Inflammatory macrophage (primary cell): ENCODE measurements around the gene NXPH2.
"Not testable (repeated sequence)": the region's sequence is repeated elsewhere in the genome, so short reads cannot be mapped to it uniquely, and the experiment has no call there.

Experiments used
- DNase-seq, 2 donors: peaks; one replicate each; pipeline ENCODE4 v3.0.0-alpha.2; 2020 to 2022

NXPH2 gene

GRCh38 chr2:138708682-138709241, 71.4 kb downstream of the NXPH2 start:
- no peak for DNase-seq

- DNase-seq = no peak
These were observed 72.7 kb downstream of the NXPH2 start for GRCh38 chr2:138707392-138708074.

- DNase-seq = no peak
These were observed 76.9 kb downstream of the NXPH2 start for GRCh38 chr2:138703242-138703641.

- DNase-seq = no peak
These were observed 79.5 kb downstream of the NXPH2 start for GRCh38 chr2:138700716-138701115.

GRCh38 chr2:138699421-138699820, 80.8 kb downstream of the NXPH2 start:
- no peak for DNase-seq

- DNase-seq = no peak
These were observed 81.8 kb downstream of the NXPH2 start for GRCh38 chr2:138698428-138698827.

- no peak for DNase-seq
These were observed 88.5 kb downstream of the NXPH2 start for GRCh38 chr2:138691667-138692066.

GRCh38 chr2:138689705-138690104, 90.5 kb downstream of the NXPH2 start:
- peak; percentile 21 to 72 for DNase-seq

GRCh38 chr2:138682163-138682562, 98.0 kb downstream of the NXPH2 start:
- no peak for DNase-seq

GRCh38 chr2:138677221-138677620, 103.0 kb downstream of the NXPH2 start:
- DNase-seq = no peak

- DNase-seq = no peak
These were observed 103.6 kb downstream of the NXPH2 start for GRCh38 chr2:138676619-138677021.

GRCh38 chr2:138671566-138671965, 108.6 kb downstream of the NXPH2 start:
- no peak for DNase-seq

- no peak for DNase-seq
These were observed 109.5 kb downstream of the NXPH2 start for GRCh38 chr2:138670734-138671133.

- no peak for DNase-seq
These were observed 114.3 kb downstream of the NXPH2 start for GRCh38 chr2:138665937-138666336.

GRCh38 chr2:138658187-138658894, 121.8 kb downstream of the NXPH2 start:
- no peak for DNase-seq

GRCh38 chr2:138654146-138654545, 126.0 kb downstream of the NXPH2 start:
- peak; percentile 8 to 18 for DNase-seq

GRCh38 chr2:138652378-138652777, 127.8 kb downstream of the NXPH2 start:
- no peak for DNase-seq

- DNase-seq = no peak
These were observed 130.6 kb downstream of the NXPH2 start for GRCh38 chr2:138649571-138649970.

- no peak for DNase-seq
These were observed 131.6 kb downstream of the NXPH2 start for GRCh38 chr2:138648606-138649005.

GRCh38 chr2:138644776-138645175, 135.4 kb downstream of the NXPH2 start:
- DNase-seq = not testable (repeated sequence)

- no peak for DNase-seq
These were observed 139.1 kb downstream of the NXPH2 start for GRCh38 chr2:138640921-138641676.

- no peak for DNase-seq
These were observed 142.5 kb downstream of the NXPH2 start for GRCh38 chr2:138637686-138638085.

GRCh38 chr2:138637061-138637460, 143.1 kb downstream of the NXPH2 start:
- no peak for DNase-seq
